Stomach (tissue), 9 donors: ENCODE measurements around the gene VNN1. TPM values are rescaled to one million over a fixed set of nuclear protein-coding genes. Genes with fewer than 3 reads are reported as not detected.

ENCODE experiments used
- DNase-seq, 2 donors: peaks; one replicate each; pipeline versions ENCODE4 v3.0.0 to v3.0.0-alpha.2; 2013 to 2019
- H3K27ac ChIP-seq, 5 donors: fragments of 200-600 bp in 4 of 5; sonication (generic) in 4 of 5; one replicate each; pipeline ENCODE4 v1.5.1; 2013 to 2019; ENCODE audit warnings: mild to moderate bottlenecking in 1 of 5, moderate library complexity in 1 of 5
- H3K27me3 ChIP-seq, 3 donors: fragments of 200-600 bp; sonication (generic); one replicate each; pipeline ENCODE4 v1.5.1; 2017 to 2019; ENCODE audit warnings: mixed run types in 1 of 3
- H3K36me3 ChIP-seq, 4 donors: fragments of 200-600 bp; sonication (generic); 1 replicate in 3 of 4; 2 replicates in 1 of 4; pipeline ENCODE4 v1.5.1; 2016 to 2019
- H3K4me1 ChIP-seq, 4 donors: fragments of 200-600 bp; sonication (generic); one replicate each; pipeline ENCODE4 v1.5.1; 2016 to 2019
- H3K4me3 ChIP-seq, 4 donors: fragments of 200-600 bp; sonication (generic) in 3 of 4; one replicate each; pipeline ENCODE4 v1.5.1; 2016 to 2019; ENCODE audit warnings: mild to moderate bottlenecking in 1 of 4
- H3K9me3 ChIP-seq, 4 donors: fragments of 200-600 bp; sonication (generic); one replicate each; pipeline ENCODE4 v1.5.1; 2016 to 2019
- EP300 ChIP-seq: sonication (generic); formaldehyde crosslinking; IDR thresholded peaks from one replicate; pipeline ENCODE4 v1.6.1; 2017; ENCODE audit warnings: antibody characterized with exemption
- POLR2A ChIP-seq, 4 donors: fragments of 450-650 bp; IDR thresholded peaks; one replicate each; pipeline ENCODE4 v1.6.1; 2016; ENCODE audit warnings: antibody characterized with exemption in 4 of 4, control low read depth in 2 of 4, mild to moderate bottlenecking in 1 of 4, moderate library complexity in 1 of 4
- POLR2AphosphoS5 ChIP-seq, 3 donors: sonication (generic); formaldehyde crosslinking; IDR thresholded peaks; one replicate each; pipeline ENCODE4 v1.6.1; 2016; ENCODE audit warnings: antibody characterized with exemption in 3 of 3
- WGBS, 5 donors: extraction: QIAGEN DNeasy Blood & Tissue Kit in 3 of 5; methylation state at CpG; one replicate each; pipeline versions ENCODE4 v1.1.5 to v1.1.7; 2013 to 2018; 5-methylcytosine and 5-hydroxymethylcytosine counted together
- intact Hi-C: fragments of 100-400 bp; cut with DNase I; formaldehyde crosslinking; loops from one replicate; pipeline ENCODE4 v1.15.1; 2023; ENCODE audit warnings: low total_unique reads
- polyA plus RNA-seq, 3 donors: library from polyadenylated mRNA; stranded (reverse); fragments of 200-250 nt; gene quantifications; one replicate each; pipeline ENCODE4 v1.2.3, GENCODE V29; 2013
- total RNA-seq, 5 donors: library from RNA; depleted of rRNA; stranded (reverse); fragments of >200 nt; gene quantifications; one replicate each; pipeline versions ENCODE4 v1.1.0 to v1.2.3, GENCODE V29; 2014 to 2016
- TF ChIP-seq, protein P1 (sequence below), 7 experiments: fragments of 450-650 bp in 4 of 7; fragments of 200-600 bp in 3 of 7; sonication (generic) in 3 of 7; IDR thresholded peaks; one replicate each; pipeline ENCODE4 v1.5.1; 2016 to 2019; ENCODE audit warnings: antibody characterized with exemption in 7 of 7, control low read depth in 2 of 7, mild to moderate bottlenecking in 1 of 7
- donor health status: healthy with polysubstance abuse.
- donor health status: Bipolar disorder and iron deficiency.
- donor health status: healthy.

The VNN1 gene
- total and polyA plus RNA-seq, 8 donors, result 1.1 to 52.2 (median 2.3) TPM; not detected in 1

DNA sequence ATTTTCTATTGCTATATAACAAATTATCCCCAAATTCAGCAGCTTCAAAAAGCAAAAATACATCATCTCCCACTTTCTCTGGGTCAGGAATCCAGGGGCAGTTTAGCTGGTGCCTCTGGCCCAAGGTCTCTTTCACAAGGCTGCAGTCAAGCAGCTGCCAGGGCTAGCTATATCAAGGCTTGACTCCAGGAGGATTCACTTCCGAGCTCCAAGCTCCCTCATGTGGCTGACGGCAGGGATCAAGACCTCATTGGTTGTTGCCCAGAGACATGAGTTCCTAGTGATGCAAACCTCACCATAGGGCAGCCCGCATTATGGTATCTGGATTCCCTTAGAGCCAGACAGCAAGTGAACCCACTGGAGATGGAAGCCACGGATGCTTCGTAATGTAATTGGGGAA, 1.3 kb upstream of the VNN1 start:
- H3K27me3 ChIP-seq, result no peaks in the 10 kb centered on the region
- peak; percentile 61 to 74 for DNase-seq
- H3K9me3 ChIP-seq, result no peaks in the 10 kb centered on the region
- peak in 1 of 3 donors; percentile 22 for TF ChIP-seq POLR2AphosphoS5 (IDR thresholded peaks at IDR 0.05)
- TF ChIP-seq, protein P1, sequence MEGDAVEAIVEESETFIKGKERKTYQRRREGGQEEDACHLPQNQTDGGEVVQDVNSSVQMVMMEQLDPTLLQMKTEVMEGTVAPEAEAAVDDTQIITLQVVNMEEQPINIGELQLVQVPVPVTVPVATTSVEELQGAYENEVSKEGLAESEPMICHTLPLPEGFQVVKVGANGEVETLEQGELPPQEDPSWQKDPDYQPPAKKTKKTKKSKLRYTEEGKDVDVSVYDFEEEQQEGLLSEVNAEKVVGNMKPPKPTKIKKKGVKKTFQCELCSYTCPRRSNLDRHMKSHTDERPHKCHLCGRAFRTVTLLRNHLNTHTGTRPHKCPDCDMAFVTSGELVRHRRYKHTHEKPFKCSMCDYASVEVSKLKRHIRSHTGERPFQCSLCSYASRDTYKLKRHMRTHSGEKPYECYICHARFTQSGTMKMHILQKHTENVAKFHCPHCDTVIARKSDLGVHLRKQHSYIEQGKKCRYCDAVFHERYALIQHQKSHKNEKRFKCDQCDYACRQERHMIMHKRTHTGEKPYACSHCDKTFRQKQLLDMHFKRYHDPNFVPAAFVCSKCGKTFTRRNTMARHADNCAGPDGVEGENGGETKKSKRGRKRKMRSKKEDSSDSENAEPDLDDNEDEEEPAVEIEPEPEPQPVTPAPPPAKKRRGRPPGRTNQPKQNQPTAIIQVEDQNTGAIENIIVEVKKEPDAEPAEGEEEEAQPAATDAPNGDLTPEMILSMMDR (IDR thresholded peaks at IDR 0.05), result peak in 4 of 7 experiments; percentile 14 to 34 (median 26)
- no peak for TF ChIP-seq POLR2A (IDR thresholded peaks at IDR 0.05)
- no peaks in the 10 kb centered on the region for H3K36me3 ChIP-seq
- 52 to 63% (median 58%) methylated on average over 5 of the region's 5 CpGs for WGBS, 5 donors
- H3K4me3 ChIP-seq, result no peak overlapping the region
- intact Hi-C loops, result no loop called here
- H3K4me1 ChIP-seq, result peaks cover 5 to 31% (median 9%) of the 10 kb centered on the region in 4 donors
- H3K27ac ChIP-seq, result no peak overlapping the region

DNA sequence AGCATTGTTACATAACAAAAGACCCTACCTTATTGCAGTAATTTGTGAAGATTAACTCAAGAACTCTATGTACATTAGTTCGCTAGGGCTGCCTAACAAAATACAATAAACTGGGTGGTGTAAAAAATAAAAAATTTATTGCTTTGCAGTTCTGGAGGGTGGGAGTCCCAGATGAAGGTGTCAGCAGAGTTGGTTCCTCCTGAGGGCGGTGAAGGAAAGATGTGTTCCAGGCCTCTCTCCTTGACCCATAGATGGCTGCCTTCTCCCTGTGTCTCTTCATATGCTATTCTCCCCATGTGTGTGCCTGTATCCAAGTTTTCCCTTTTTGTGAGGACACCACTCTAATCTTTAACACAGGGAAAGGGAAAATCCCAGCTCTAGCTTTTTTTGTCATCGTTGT, 305 bp upstream of the VNN1 start:
- Histone ChIP-seq H3K36me3 (no peaks in the 10 kb centered on the region), H3K4me3 (no peak overlapping the region), H3K4me1 (peaks cover 0 to 31% (median 9%) of the 10 kb centered on the region in 4 donors), H3K27me3 (no peaks in the 10 kb centered on the region), H3K9me3 (no peaks in the 10 kb centered on the region), H3K27ac (peak overlapping the region in 2 of 5 donors; percentile 68 to 77)
- DNase-seq, result no peak
- intact Hi-C loops, result no loop called here
- TF ChIP-seq, protein P1 (IDR thresholded peaks at IDR 0.05), result no peak
- TF ChIP-seq POLR2AphosphoS5 (IDR thresholded peaks at IDR 0.05) (no peak), POLR2A (IDR thresholded peaks at IDR 0.05) (no peak), EP300 (no peak)
- 76 to 89% (median 87%) methylated on average over 3 of the region's 3 CpGs for WGBS, 5 donors

DNA sequence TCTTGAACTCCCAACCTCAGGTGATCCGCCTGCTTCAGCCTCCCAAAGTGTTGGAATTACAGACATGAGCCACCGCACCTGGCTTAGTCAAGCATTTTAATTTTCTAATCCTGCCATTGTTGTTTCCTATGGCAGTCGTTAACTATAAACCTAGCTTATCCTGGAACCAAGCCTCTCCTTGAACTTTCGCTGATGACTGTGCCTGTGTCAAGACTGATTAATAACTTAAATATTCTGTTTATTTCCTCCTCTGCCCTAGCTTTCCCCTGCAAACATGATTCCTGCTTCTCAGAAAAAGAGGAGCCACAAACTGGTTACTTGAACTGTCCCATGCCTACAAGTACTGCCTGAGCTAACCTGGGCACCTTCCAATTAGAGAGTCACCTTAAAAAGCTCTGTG, 1.5 kb downstream of the VNN1 start:
- WGBS, 5 donors, result 20 to 42% (median 30%) methylated on average over 4 of the region's 4 CpGs
- intact Hi-C loops, result no loop called here
- peak in 1 of 2 donors; percentile 74 for DNase-seq

DNA sequence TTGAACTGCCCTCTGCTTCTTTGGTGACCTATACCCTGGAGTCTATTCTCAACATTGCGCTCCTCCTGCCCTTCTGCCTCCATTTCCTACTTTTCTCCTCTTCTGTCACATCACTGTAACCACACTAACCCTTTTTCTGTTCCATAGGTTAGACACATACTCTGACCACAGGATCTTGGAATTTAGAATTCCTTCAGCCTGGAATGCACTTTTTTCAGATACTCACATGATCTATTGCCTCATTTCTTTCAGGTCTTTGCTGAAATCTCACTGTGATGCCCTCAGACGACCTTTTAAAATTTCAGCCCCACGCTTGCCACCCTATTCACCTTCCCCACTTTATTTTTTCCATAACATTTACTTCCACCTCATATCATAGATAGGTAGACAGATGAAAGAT, 5.1 kb downstream of the VNN1 start:
- no peak overlapping the region for H3K27ac ChIP-seq
- H3K9me3 ChIP-seq, result peaks cover 0 to 10% (median 7%) of the 10 kb centered on the region in 4 donors
- no peaks in the 10 kb centered on the region for H3K36me3 ChIP-seq
- no peaks in the 10 kb centered on the region for H3K27me3 ChIP-seq
- TF ChIP-seq POLR2A (IDR thresholded peaks at IDR 0.05) (no peak), EP300 (no peak), POLR2AphosphoS5 (IDR thresholded peaks at IDR 0.05) (no peak)
- TF ChIP-seq, protein P1 (IDR thresholded peaks at IDR 0.05), result no peak
- no peak overlapping the region for H3K4me3 ChIP-seq
- 90 to 94% (median 91%) methylated on average over 3 of the region's 3 CpGs for WGBS, 5 donors
- no peak for DNase-seq
- H3K4me1 ChIP-seq, result peaks cover 0 to 16% (median 6%) of the 10 kb centered on the region in 4 donors
- intact Hi-C loops, result no loop called here

More for the DNA sequence above, 1.5 kb downstream of the VNN1 start:
- Histone ChIP-seq H3K36me3 (no peaks in the 10 kb centered on the region), H3K27ac (peak overlapping the region in 4 of 5 donors; percentile 39 to 77 (median 68)), H3K4me1 (peaks cover 0 to 27% (median 6%) of the 10 kb centered on the region in 4 donors), H3K27me3 (no peaks in the 10 kb centered on the region), H3K9me3 (no peaks in the 10 kb centered on the region), H3K4me3 (peak overlapping the region in 1 of 4 donors; percentile 8)
- TF ChIP-seq, protein P1 (IDR thresholded peaks at IDR 0.05), result no peak
- TF ChIP-seq EP300, result no peak
- TF ChIP-seq POLR2A (IDR thresholded peaks at IDR 0.05), result no peak
- peak in 2 of 3 donors; percentile 38 to 72 for TF ChIP-seq POLR2AphosphoS5 (IDR thresholded peaks at IDR 0.05)
